Adrenal gland (tissue), 5 donors: ENCODE measurements around the gene PPP2R5C.

Experiments
- CTCF ChIP-seq, 6 experiments: fragments of 450-650 bp in 4 of 6; fragments of 200-600 bp in 2 of 6; sonication (generic) in 1 of 6; IDR thresholded peaks; 1 replicate in 5 of 6; 2 replicates in 1 of 6; pipeline versions ENCODE4 v1.5.1 to v1.8.0; 2016 to 2021; ENCODE audit warnings: antibody characterized with exemption in 6 of 6, mild to moderate bottlenecking in 2 of 6, moderate library complexity in 1 of 6
- POLR2A ChIP-seq, 2 donors: fragments of 450-650 bp; IDR thresholded peaks; one replicate each; pipeline ENCODE4 v1.6.1; 2017; ENCODE audit warnings: antibody characterized with exemption in 2 of 2, mild to moderate bottlenecking in 2 of 2, moderate library complexity in 1 of 2
- donor health status: DM: no; HTN: no; CAD: no.

GRCh38 chr14:101875041-101875726 is 113.7 kb downstream of the PPP2R5C start:
- TF ChIP-seq POLR2A (IDR thresholded peaks at IDR 0.05) = no peak
- TF ChIP-seq CTCF (IDR thresholded peaks at IDR 0.05) = no peak
